Activated effector memory CD4-positive, alpha-beta T cell treated with anti-CD3 and anti-CD28 coated beads, Interleukin-2, amount 50 U/mL, for 16 hours (primary cell): ENCODE data around the gene TMC1.

Source experiments
- DNase-seq: peaks from one replicate; pipeline ENCODE4 v3.0.0-alpha.2; 2020

The TMC1 gene

GRCh38 chr9:72685911-72686310 lies 164.5 kb downstream of the TMC1 start:
- DNase-seq: no peak

GRCh38 chr9:72687331-72687730 lies 165.9 kb downstream of the TMC1 start:
- no peak for DNase-seq

GRCh38 chr9:72691671-72692070 lies 170.3 kb downstream of the TMC1 start:
- no peak for DNase-seq

DNA sequence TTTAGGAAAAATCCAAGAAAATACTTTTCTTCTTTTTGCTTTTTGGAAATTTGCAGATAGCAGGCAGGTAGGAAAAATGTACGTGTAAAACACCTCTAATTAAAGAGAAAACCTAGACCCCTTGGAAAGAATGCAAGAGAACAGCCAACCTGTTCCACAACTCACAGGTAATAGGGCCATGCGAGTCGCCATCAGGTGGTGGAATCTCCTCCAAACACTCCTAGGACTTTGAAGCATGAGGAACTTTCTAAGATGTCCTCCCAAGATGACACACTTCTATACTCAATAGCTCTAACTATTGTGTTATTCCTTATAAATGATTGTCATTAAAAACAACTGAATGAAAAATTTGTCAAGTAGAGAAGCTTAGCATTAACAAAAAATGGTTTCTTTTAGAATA lies 174.0 kb downstream of the TMC1 start:
- no peak for DNase-seq

DNA sequence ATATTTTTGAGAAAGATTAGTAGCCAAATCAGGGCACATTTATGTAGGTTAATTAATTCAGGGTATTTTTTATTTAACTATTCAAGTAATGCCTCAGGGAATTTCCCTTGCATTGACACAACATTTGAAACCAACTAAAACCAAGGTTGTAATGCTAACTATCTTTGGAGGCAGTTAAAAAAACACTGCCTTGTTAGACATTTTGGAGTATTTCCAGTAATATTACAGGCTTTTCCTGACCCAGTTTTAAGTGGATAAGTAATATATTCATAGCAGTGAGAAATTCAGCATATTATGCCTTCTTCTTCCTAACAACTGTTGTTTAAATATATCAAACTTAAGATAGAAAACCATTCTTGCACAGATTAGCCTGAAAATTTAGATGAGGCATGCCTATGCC lies 175.1 kb downstream of the TMC1 start:
- DNase-seq: no peak

DNA sequence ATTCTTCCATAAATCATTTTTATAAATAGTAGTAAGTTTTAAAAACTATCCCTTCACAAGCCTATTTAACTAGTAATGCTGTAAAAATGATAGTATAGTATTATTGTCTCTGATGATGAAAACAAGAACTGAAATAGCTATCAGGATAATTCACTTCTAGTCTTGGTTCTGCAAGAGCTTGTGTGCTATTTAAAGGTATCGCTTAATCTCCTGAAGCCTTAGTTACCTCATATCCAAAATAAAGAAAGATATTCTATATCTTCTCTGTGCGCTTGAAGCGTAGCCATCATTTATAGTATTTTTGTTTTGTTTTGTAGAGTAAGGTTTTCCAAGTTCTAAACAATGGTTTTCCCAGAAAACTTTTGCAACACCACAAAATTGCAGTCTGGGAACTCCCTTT lies 180.1 kb downstream of the TMC1 start:
- no peak for DNase-seq

- no peak for DNase-seq
These were observed 182.2 kb downstream of the TMC1 start for GRCh38 chr9:72703574-72703973.

DNA sequence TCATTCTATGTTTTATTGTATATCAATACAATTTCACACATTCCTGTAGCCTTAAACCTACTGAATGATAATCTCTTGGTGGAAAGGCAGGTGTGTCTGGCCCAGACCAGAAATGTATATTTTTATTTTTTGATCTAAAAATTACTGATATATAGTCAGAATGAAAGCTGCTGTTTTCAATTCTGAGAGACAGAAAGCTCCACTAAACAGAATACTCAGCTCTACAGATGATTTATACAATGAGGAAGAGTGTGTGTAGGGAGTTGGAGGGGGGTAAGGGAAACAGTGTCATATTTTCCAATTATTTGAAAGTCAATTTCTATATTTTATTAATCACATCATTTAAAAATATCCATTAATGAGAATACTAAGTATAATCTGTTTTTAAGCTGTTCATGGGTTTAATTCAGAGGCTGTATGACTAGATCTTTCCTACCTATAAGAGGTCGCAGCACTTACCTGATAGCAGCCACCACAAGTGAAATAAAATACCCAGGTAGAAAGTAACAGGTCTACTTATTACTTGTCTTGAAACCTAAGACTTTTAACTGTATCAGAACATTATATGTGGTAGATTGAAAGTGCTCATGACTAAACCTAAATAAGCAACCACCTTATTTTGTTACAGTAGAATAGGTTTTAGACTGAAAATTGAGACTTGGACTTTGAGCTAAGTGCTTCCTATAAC lies 183.4 kb downstream of the TMC1 start:
- no peak for DNase-seq

GRCh38 chr9:72718503-72718902 lies 197.1 kb downstream of the TMC1 start:
- no peak for DNase-seq

DNA sequence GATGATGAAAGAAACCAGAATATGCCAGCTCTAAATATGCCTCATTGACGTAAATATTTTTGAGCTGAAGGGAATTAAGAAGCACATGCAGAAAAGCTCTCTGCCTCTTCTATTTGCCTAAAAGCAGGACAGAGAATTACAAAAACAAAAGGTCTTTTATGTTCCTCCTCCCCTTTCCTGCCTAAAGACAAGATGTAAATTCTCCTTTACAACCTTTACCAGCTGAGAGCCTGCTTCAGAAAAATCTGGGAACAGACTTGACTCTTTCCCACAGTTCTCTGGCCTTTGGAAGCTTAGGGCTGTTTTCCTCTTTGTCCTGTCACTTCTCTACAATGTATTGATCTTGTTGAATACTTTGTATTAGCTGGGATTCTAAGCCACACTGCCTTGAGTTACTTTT lies 199.7 kb downstream of the TMC1 start:
- no peak for DNase-seq

DNA sequence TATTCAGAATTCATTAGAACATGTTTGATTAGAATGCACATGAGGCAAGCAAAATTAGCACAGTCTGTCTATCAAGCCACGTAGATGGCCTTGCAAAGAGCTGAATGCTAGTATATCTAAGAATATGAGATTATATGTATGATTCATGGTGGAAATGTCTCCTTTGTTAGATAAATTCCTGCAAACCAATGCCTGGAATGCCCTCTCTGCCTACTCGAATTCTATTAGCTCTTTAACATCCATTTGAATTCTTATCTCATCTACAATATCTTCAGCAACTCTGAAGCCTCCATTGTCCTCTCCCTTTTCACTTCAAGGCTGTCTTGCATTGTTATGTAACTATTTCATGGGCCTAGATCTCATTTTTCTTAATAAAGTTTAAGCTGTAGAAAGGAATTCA lies 205.5 kb downstream of the TMC1 start:
- DNase-seq: no peak

DNA sequence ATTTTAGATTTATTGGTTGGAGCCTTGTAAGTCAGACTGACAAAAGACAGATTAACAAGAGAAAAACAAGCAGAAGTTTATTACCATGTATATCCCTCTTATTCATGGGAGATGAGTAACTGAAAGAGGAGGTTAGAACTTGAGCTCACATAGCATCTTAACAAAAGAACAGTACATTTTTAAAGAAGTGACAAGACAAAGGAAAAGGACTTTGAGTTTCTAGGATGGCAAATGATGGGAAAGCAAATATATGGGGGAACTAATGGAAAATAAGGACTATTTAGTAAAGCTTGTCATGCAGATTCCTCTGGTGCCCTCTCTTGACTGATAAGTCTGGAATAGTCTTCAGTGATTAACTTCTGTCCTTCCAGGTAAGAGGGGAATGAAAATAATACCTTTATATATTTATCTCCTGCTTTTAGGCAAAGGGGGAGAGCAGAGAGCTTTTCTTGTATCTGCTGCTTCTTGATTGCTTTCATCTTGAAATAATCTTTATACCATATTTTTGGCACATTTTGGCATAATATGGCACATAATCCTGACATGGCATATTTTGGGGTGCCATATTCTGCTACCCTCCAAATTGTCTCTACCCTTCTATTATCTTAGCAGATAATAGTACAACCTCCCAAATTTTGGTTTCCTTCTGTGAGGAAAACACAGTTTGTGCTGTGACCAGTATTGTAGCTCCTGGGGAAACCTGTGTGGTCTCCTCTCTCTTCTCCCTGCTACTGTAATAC lies 206.8 kb downstream of the TMC1 start:
- no peak for DNase-seq

GRCh38 chr9:72733895-72734294 lies 212.5 kb downstream of the TMC1 start:
- no peak for DNase-seq

- DNase-seq: no peak
These were observed 213.2 kb downstream of the TMC1 start for GRCh38 chr9:72734631-72735030.

DNA sequence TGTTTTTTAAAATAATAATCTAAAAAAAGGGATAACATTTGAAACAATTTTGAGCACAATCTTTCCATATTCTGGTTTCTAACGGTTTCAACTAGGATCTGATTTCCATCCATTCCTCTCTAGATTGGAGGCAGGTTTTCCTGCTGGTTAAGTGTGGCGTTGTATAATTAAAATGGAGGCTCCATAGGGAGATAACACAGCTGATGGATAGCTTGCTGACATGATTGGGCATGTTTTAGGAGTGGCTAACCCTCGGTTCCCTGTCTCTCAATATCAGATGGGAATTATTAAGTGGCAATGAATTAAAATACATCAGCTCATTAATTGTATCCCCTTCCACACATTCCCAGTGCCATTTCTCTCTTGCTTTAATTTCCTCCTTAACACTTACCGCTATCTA lies 222.4 kb downstream of the TMC1 start:
- no peak for DNase-seq

DNA sequence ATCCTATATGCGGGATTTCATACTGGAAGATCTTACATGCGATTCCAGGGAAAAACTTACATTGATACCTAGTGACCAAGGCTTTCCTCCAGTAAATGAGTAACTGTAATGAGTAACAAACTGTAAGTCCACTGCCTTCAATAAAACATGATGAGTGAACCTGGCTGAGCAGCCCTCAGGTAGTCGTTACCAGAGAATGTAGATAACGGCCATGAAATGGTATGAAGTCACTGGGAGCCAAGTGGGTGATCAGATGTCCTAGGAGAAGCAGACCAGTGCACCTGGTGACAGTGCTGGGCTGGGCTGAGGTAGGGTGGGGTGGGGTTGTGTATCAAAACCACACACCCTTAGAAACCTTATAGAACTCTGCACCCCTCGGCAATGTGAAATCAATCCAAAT lies 227.9 kb downstream of the TMC1 start:
- no peak for DNase-seq

- no peak for DNase-seq
These were observed 230.1 kb downstream of the TMC1 start for GRCh38 chr9:72751541-72751940.

GRCh38 chr9:72753266-72753893 lies 232.0 kb downstream of the TMC1 start:
- no peak for DNase-seq

DNA sequence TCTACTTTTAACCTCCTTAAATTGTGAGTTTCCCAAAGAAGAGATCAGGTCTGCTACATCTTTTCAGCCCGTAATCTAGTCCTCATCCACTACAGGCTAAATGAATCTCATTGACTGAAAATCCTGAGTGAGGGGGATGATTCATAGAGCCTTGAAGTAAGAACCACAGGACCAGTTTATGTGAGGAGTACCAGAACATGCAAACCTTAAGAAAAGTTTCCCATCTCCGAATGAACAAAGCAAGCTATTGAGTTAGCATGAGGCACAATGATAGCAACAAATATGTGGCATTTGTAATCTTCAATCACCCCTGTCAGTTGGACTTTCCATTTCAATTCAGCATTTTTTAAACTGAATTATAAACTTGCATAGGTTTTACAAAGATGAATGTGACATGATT lies 234.4 kb downstream of the TMC1 start:
- no peak for DNase-seq

DNA sequence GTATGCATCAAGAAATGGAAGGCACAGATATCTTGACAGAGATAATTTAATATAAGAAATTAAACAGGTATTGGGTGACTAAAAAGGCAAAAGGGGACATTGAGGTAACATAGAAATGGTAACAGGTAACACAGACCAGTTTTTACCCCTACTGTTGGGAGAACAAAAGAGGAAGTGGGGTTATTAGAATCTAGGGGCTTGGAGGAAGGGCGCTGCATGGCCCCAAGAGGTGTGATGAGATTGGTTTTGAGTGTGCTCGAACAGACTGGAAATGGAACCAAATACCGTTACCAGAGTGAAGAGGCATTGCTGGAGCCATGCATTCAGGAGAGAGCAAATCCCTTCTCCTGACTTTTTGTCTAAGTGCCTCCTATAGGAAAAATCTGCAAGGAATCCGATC lies 237.5 kb downstream of the TMC1 start:
- no peak for DNase-seq

DNA sequence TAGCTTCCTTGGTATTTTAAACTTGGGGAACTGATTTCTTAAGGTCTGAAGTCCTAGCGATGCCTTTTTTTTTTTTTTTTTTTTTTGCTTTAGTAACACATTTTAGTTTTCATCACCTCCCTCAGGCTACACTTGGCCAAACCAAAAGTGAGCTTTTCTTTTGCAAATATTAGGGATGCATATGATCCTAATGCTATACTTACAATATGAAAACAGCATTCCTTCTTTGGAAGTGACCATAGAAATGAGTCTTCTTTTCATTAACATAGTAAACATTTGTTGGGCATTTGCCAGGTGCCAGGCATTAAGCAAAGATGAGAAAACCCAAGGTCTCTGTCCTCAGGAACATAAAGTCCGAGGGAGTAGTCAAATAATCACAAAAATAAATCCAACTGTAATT lies 241.6 kb downstream of the TMC1 start:
- no peak for DNase-seq

DNA sequence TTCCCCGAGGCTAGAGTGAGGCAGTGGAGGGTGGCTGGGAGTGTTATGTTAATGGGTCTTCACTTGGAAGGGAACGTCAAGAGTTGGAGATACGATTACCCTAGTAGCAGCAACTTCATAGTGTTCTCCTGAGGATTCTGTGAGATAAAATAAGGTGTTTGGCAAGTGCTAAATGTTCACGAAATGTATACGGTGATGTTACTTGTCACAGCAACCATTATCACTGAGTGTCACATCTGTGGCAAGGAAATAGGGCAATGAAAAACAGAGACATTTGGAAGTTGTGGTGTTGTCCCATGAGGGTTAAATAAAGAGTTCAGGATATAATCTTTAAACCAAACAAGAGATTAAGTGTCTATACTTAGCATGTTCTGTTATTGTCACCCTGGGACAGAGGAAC lies 248.1 kb downstream of the TMC1 start:
- no peak for DNase-seq

- no peak for DNase-seq
These were observed 251.3 kb downstream of the TMC1 start for GRCh38 chr9:72772661-72773060.

DNA sequence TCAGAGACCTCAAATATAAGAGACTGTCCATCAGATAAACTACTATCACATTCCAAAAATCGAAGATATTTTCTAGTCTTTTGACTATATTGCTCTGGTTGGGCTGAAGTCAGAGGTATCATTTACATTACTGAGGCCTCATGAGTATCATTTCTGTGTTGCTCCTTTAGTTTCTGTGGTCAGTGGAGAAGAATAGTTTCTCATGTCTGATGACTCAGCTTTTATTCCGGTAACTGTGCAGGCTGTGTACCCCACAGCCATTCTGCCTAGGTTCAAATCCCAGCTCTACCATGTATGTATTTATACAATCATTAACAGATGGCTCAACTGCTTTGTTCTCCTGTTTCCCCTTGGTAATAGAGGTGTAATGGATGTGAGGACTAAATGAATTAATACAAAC lies 252.2 kb downstream of the TMC1 start:
- no peak for DNase-seq
